SKM-1 treated with dmso at 0.1 percent for 144 hours (cell line): ENCODE data around the gene AFF3.
"Not testable (repeated sequence)": the region's sequence is repeated elsewhere in the genome, so short reads cannot be mapped to it uniquely, and the experiment has no call there.

Experiments used
- DNase-seq: peaks from one replicate; lab custom pipeline; 2025; ENCODE audit not compliant: unreplicated experiment; lab: John Stamatoyannopoulos, UW

Gene AFF3

GRCh38 chr2:99775585-99775984 lies 366.8 kb downstream of the AFF3 start:
- no peak for DNase-seq

GRCh38 chr2:99773642-99774041 lies 368.7 kb downstream of the AFF3 start:
- DNase-seq, result not testable (repeated sequence)

GRCh38 chr2:99772591-99773331 lies 369.6 kb downstream of the AFF3 start:
- DNase-seq, result no peak

DNA sequence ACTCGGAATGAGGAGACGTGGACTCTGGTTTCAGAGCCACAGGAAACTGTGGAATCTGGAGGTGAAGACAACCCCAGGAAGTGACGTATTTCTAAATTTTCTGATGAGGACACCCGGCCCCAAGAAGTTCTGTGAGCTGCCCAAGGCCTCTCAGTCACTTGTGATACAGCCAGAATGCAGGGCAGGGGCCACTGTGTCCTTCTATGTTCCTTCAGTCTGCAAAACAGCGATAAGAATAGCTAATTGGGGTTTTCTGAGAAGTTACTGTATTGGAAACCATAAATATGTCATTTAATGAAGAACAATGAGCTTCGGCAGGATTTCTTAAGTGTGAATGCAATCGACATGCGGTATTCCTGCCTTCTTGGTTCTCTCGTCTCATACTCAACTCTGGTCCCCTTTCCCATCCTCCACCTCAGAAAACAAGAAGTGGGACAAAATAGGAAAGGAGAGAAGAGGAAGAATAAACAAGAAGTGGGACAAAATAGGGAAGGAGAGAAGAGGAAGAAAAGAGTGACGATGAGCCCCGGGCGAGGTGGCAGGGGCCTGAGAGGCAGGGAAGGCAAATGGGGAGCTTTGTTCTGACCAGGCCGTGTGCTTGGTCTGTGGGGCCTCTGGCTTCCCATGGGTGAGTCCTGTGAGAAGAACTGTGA lies 370.6 kb downstream of the AFF3 start:
- DNase-seq, result peak; percentile 98

GRCh38 chr2:99770876-99771275 lies 371.5 kb downstream of the AFF3 start:
- no peak for DNase-seq

DNA sequence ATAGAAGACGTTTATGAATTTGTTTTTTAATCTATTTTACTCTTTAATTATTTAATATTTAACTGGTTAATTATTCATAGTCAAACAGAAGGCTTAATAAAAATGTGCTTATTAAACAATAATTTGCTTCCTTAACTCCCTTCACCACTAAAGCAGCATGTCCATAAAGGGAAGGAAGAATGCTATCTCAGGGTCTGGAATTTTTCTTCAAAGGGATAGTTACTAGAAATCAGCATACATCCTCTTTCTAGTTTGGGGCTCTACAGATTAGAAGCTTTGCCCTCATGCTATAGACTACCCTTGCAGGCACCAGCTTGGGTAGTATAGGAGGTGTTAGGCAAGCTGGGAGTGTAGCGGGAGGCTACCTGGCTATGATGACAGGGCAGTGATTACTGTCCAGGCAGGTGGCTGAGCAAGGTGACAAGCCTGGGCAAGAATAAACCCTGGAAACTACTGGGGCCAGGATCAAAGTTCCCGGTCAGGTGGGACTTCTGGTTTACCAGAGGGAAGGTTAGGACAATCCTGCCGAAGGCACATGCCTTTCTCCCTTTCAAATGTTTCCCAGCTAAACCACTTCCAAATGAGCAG lies 376.6 kb downstream of the AFF3 start:
- DNase-seq, result no peak

DNA sequence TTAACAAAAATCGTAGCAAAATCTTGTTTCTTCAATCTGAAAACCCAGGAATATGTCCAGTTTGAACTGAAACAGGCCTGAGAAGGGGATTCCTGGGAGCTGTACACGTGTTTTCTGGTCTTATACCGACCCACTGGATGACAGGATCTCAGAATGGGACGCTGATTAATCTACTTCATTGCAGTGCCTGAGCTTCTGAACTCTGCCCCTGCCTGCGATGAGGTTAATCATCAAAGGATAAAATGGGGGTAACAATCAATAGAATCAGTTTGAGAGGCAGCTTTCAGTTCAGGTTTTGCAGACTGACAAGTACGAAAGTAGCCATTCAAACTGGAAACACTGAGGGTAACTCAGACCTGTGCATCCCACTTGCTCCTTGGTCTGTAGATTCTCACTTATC lies 378.6 kb downstream of the AFF3 start:
- DNase-seq, result no peak

GRCh38 chr2:99762714-99763113 lies 379.7 kb downstream of the AFF3 start:
- DNase-seq, result no peak

- no peak for DNase-seq
These were observed 384.7 kb downstream of the AFF3 start for GRCh38 chr2:99757611-99758114.

GRCh38 chr2:99756059-99756458 lies 386.3 kb downstream of the AFF3 start:
- peak; percentile 87 for DNase-seq

DNA sequence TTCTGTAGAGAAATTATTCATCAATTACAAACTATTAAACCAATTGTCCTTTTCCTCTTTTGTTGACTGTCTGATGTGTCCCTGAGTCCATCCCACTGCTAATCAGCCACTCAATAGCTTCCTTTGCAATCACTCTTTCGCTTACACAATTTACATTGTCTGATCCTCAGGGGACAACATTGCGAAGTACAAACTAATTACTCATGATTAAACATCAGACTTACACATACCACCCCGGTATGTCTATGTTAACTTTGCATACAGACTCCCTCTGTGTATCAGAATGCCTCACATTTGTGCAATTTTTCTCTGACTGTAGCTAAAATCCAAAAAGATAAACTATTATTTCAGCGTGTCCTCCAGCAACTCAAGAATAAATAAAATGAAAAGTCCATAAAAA lies 388.2 kb downstream of the AFF3 start:
- DNase-seq, result no peak

- DNase-seq, result no peak
These were observed 388.9 kb downstream of the AFF3 start for GRCh38 chr2:99753505-99753904.

GRCh38 chr2:99748344-99748743 lies 394.0 kb downstream of the AFF3 start:
- DNase-seq, result no peak

GRCh38 chr2:99747842-99748241 lies 394.5 kb downstream of the AFF3 start:
- no peak for DNase-seq

DNA sequence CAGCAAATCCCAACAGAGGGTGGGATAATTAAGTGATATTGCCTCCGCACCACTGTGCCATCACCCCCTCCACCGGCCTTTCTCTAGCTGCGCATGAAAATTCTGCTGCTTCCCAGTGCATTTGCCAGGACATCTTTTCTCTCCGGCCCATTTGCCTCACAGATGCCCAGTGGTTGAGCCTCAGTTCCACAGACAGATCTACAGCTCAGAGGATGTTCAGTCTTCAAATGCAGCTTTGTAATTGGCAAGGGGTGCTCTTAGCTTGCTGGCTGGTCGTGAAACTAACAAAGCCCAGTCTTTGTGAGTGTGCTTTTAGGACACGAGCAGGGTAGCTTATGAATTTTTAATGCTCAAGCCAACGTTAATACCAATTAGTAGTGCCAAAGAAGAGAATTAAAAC lies 399.2 kb downstream of the AFF3 start:
- DNase-seq, result no peak

GRCh38 chr2:99737537-99737936 lies 404.9 kb downstream of the AFF3 start:
- DNase-seq, result no peak

DNA sequence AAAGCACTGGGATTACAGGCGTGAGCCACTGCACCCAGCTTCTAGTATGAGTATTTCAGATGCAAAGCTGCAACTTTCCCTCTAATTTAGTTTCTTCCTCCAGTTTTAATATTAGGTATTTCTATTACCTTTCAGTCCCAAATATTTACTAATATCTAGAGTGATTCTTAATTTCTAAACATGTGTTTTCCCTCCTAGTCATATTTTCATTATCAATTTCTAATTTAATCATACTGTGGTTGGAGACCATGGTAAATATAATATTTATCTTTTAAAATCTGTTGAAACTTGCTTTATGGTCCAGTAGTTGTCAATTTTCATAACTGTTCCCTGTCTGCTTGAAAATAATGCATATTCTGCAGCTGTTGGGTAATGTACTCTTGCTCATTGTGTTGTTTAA lies 406.6 kb downstream of the AFF3 start:
- DNase-seq, result no peak

DNA sequence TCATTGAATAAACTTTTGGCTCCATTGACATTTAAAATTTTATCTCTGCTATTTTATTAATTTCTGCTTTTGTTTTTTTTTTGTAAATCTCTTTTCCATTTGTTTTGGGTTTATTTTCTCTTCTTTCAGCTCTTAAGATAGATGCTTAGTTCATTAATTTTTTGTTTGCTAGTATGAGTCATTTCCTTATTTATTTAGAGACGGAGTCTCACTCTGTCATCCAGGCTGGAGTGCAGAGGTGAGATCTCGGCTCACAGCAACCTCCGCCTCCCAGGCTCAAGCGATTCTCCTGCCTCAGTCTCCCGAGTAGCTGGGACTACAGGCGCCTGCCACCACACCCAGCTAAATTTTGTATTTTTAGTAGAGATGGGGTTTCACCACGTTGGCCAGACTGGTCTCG lies 407.1 kb downstream of the AFF3 start:
- not testable (repeated sequence) for DNase-seq

GRCh38 chr2:99734236-99734635 lies 408.2 kb downstream of the AFF3 start:
- peak; percentile 8 for DNase-seq

DNA sequence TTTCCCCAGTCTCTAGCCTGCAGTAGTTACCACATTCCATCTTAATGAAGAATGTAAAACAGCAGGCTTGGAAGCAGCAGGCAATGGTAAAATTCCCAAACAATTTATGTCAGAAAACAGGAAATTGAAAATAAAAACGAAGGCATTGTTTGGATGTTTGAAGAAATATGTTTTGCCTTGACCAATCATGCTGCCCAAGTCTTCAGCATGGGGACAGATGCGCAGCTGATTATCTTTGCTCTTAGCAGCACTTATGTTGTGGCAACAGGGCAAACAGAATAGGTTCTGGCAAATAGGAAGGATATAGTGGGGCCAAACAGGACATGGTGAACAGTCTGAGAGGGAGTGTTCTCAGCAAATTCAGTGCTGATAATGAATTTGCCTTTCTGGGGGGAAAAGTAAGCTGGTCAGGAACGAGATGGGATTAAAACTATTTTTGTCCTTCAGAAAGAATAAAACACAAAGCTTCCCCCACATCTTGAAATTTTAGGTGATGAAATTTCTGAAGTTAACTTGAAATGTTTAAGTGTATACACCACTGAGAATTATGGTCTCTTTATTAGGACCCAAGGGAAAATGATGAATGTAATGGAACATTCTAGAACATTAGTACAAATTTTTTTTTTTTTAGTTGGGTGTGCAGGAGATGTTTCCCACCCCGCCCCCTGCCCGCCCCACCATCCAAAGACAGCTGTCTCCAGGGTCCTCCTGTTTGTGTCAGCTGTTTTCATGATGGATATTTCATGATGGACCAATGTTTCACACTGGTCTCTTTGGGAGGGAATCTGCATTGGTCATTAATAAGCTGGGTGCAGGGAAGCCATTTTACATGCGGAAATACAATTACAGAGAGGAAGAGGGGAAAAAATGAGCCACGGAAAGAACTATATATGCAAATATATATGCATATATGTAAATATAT lies 413.0 kb downstream of the AFF3 start:
- DNase-seq, result no peak

GRCh38 chr2:99728166-99728565 lies 414.2 kb downstream of the AFF3 start:
- no peak for DNase-seq
